ENCODE results near the gene CLEC9A. TPM values are rescaled to one million over a fixed set of nuclear protein-coding genes. Genes with fewer than 3 reads are reported as not detected.
"Not testable (repeated sequence)": the region's sequence is repeated elsewhere in the genome, so short reads cannot be mapped to it uniquely, and the experiment has no call there.

Gene CLEC9A
- polyA plus RNA-seq (ENCODE audit: insufficient read length in 10 of 10) = under 1 TPM in 9 of 10 donors, not detected in 1; 0.11 to 0.54 (median 0.20) TPM
- long read RNA-seq, donor 1 = 0 reads
- long read RNA-seq, donor 2 = 0 reads
- long read RNA-seq, donor 3 = 0 reads
- long read RNA-seq, donor 4 = 0 reads
- long read RNA-seq, donor 5 = 0 reads
- long read RNA-seq, donor 6 = 0 reads
- long read RNA-seq, donor 7 = 0 reads
- long read RNA-seq, donor 8 = 0 reads
- long read RNA-seq, donor 9 = 0 reads

DNA sequence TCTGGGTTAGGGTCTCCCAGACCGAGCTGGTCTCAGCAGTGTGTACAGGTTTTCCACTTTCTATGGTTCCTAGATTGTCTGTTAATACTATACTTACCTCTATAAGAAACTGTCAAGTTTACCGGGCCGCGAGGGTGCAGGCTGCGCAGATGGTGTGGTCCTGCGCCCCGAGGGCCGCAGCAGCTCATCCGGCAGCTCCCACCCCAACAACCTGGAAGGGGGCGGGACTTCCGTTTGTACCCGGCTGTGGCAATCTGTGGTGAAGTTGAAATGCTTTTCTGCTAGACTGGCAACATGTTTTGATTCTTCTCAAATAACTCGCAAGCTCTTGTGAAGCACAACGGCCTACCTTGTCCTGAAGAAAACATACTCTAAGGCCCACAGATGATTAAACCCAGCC, at the start of gene CLEC9A:
Gene CLEC9A, plus strand, starts transcription at position 237 of the 400 bp plus-strand sequence. CDS start 22,006 bp downstream, outside the sequence.
- no peak for DNase-seq

GRCh38 chr12:9991876-9992275, 38.6 kb upstream of the CLEC9A start:
- DNase-seq = no peak

DNA sequence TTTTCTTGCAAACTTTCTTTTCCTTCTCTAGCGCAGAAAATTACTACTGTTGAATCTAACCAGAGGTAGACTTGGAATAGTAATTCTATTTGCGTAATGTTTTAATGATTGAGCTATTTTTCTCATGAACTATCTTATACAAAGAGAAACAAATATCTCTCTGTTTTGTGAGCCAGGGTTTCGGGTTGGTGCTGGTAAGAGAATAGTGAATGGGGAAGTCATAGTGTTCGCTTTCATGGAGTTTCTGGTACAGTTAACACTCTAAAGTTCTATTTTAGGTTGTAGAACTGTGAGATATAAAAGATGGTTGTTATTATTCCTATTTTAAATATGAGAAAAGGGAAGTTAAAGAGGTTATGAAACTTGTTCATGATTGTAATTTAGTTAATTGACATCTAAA, 38.2 kb upstream of the CLEC9A start:
- DNase-seq = no peak

DNA sequence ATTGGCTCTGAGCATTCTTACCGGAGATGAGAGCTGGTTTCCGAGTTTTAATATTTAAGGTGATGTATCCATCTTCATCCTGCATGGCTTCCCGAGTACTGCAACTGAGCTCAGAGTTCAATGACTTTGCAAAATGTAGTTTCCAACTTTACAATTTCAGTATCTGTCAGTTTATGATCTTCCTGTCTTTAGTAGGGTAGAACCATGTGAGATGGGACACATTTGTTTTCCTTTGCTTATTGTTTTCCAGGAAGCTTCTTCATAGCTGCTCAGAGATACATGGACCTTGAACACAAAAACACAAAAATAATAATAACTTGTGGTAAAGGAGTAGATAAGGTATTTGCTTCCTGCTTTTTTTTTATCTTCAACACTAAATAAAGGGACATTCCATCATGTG, 31.5 kb upstream of the CLEC9A start, which contains the start of gene CLEC1B:
Gene CLEC1B, minus strand, starts transcription at position 106 of the 400 bp plus-strand sequence. Its CDS starts 21 bp downstream, at position 85.
- no peak for DNase-seq

GRCh38 chr12:10001171-10001776, 29.2 kb upstream of the CLEC9A start:
- DNase-seq = no peak

DNA sequence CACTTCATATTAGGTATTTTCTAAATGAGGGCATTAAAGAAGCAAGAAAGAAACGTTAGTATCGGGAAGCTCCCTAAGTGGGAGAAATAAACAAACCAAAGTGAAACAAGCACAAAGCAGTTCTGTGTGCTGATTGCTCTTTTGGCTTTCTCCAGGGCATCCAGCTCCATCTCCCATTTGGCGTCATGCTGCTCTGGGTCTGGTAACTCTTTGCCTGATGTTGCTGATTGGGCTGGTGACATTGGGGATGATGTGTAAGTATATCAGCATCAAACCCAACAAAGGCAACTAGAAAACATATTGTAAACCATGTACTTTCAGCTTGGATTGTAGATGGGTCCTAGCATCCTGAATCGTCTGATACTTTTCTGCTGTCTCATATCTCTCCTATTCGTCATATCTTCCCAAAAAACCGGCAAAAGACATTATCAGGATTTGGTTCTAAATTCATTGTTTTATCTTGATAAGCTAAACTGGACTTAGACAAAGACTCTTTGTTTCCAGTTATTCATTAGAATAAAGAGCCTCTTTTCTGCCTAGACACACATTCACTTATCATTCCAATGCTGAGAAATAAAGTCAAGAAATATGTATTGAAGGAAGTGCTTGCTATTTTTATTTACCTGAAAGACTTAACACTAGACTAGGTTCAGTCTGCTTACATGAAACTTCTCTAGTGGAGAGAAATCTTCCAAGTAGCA, 17.7 kb upstream of the CLEC9A start:
- DNase-seq = no peak

- no peak for DNase-seq
Observed at GRCh38 chr12:10015450-10015849, 15.0 kb upstream of the CLEC9A start.

DNA sequence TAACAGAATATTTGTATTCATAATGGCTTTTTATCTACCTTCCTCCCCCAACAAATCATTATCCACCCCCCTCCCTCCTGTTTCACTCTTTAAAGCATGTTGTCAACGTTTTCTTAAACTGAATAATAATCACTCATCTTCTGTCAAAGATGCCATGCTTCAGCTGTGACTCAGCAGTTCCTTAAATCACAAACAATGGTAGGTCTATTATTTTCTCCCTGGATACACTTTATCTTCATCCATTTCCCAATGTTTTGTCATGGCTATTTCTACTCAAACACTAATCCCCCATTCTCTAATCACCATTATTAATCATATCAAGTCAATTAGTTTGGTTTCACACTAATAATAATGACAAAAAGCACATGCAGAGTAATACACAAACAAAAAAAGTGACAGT, 13.6 kb upstream of the CLEC9A start:
- no peak for DNase-seq

- no peak for DNase-seq
Observed at GRCh38 chr12:10018386-10018785, 12.1 kb upstream of the CLEC9A start.

GRCh38 chr12:10021342-10021741, 9.1 kb upstream of the CLEC9A start:
- no peak for DNase-seq

GRCh38 chr12:10025236-10025635, 5.2 kb upstream of the CLEC9A start:
- no peak for DNase-seq

DNA sequence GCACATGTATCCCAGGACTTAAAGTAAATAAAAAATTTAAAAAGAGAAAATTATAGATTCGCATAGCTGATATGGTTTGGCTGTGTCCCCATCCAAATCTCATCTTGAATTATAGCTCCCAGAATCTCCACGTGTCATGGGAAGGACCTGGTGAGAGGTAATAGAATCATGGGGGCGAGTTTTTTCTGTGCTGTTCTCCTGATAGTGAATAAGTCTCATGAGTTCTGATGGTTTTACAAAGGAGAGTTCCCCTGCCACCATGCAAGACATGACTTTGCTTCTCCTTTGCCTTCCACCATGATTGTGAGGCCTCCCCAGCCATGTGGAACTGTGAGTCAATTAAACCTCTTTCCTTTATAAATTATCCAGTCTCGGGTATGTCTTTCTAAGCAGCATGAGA, 3.8 kb upstream of the CLEC9A start:
- DNase-seq = not testable (repeated sequence)

GRCh38 chr12:10027311-10027710, 3.2 kb upstream of the CLEC9A start:
- no peak for DNase-seq

GRCh38 chr12:10027721-10028120, 2.8 kb upstream of the CLEC9A start:
- no peak for DNase-seq

DNA sequence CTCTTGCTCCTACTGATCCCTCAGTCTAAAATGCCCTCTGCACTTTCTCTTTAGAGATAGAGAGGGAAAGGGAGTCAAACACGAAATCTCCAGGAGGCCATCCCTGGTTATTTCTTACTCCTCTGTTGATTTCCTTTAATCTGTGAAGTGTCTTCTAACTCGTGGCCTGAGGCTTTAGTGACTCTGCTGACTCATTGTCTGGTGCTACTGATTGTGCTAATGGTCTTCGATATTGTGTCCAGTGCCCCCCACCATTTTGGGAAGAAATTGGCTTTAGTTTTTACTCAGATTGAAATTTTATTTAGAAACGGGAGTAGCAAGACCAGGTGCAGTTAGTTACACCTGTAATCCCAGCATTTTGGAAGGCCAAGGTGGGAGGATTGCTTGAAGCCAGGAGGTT, 839 bp downstream of the CLEC9A start:
- DNase-seq = no peak

DNA sequence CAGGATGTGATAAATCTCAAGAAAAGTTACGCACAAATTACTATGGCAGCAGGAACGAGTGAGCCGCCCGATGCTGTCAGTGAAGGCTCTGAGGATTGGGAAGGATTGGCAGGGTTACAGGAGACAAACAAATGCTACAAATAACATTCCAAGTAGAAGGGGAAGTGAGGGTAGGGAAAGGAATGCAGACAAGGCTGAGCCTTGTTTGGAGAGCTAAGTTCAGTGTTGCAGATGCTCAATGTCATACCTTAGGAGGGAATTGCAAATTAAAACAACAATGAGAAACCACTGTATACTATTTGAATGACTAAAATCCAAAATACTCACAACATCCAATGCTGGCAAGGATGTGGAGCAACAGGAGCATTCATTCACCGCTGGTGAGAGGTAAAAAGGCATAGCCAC, 1.3 kb downstream of the CLEC9A start:
- peak in 1 of 3 donors; percentile 74 for DNase-seq

GRCh38 chr12:10033783-10034545, 3.5 kb downstream of the CLEC9A start:
- peak in 2 of 3 donors; percentile 12 to 36 for DNase-seq

- DNase-seq = no peak
Observed at GRCh38 chr12:10042167-10042566, 11.7 kb downstream of the CLEC9A start.

DNA sequence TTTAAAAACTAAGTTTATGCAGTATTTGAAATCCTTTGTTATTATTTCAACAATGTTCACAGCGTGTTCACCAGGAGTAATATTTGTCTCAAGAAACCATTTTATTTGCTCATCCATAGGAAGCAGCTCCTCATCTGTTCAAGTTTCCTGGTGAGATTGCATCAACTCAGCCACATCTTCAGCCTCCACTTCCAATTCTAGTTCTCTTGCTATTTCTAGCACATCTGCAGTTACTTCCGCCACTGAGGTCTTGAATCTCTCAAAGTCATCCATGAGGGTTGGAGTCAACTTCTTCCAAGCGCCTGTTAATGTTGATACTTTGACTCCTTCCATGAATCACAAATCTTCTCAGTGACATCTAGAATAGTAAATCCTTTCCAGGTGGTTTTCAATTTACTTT, 18.0 kb downstream of the CLEC9A start:
- no peak for DNase-seq

DNA sequence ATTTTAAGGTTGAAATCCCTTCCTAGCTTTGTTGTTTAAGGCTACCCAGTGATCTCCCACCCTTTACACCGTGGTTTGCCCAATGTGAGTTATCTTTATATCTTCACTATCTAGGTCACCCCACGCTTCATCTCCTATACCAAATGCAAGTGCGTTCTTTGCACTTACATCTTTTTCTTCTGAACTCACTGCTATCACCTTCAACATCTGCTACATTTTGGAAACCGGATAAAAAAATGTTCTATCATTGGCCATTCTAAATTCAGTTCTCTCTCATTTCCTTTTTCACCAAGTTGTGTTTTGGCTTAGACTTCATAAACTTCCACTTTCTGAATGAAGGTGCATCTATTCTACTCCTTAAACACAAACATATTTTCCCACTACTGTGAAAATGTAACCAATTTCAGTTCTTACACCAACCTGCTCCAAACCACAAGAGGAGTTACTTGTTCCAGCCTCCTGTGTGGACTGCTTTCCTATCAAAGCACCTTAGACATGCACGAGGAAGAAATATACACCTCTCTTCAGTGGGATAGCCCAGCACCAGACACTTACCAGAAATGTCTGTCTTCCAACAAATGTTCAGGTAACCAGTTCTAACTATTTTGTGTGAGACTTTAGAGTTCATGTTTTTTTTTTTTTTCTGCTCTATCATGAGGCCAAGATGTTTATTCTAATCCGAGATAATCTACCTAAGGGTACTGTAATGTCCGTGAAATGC, 21.9 kb downstream of the CLEC9A start:
- DNase-seq = no peak

GRCh38 chr12:10058387-10058786, 27.9 kb downstream of the CLEC9A start:
- DNase-seq = no peak

DNA sequence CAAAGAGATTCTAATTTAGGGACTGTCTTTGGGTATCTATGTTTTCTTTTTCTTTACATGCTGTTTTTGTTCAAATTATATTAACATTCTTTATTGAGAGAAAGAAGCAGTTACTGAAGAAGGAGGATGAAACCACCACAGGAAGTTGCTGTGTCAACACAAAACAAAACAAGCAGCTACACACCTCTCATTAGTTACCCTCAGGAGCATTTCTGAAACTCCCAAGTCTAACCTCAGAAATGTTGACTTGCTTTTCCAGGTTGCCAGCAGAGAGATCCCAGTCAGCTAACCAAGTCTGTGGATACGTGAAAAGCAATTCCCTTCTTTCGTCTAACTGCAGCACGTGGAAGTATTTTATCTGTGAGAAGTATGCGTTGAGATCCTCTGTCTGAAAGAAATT, 34.8 kb downstream of the CLEC9A start:
- DNase-seq = no peak
